Mesenchymal stem cell (in vitro differentiated cells and primary cell): ENCODE results near the gene DSCAML1.
A peak's percentile ranks its signal among the peaks of the same experiment; 100 is the strongest.

ENCODE experiments used
- DNase-seq: peaks from one replicate; pipeline ENCODE4 v3.0.0-alpha.2; 2013
- H2AFZ ChIP-seq: one replicate; pipeline ENCODE4 v1.6.1; 2013; ENCODE audit warnings: low read depth, mild to moderate bottlenecking, control low read depth, inconsistent platforms, low read length, moderate library complexity
- H2AK5ac ChIP-seq: 2 replicates; pipeline ENCODE4 v1.6.1; 2013; ENCODE audit warnings: low read length, moderate library complexity, mild to moderate bottlenecking, inconsistent platforms; ENCODE audit not compliant: severe bottlenecking
- H2BK120ac ChIP-seq: one replicate; pipeline ENCODE4 v1.6.1; 2013; ENCODE audit warnings: low read depth, mild to moderate bottlenecking, inconsistent platforms, low read length, moderate library complexity
- H2BK12ac ChIP-seq, 2 experiments: one replicate each; pipeline ENCODE4 v1.6.1; 2013; ENCODE audit warnings: inconsistent platforms in 2 of 2, low read length in 2 of 2, mild to moderate bottlenecking in 2 of 2, moderate library complexity in 2 of 2, control low read depth in 1 of 2
- H2BK15ac ChIP-seq: one replicate; pipeline ENCODE4 v1.6.1; 2013; ENCODE audit warnings: mild to moderate bottlenecking, low read depth, inconsistent platforms; ENCODE audit not compliant: poor library complexity, severe bottlenecking
- H2BK5ac ChIP-seq: 2 replicates; pipeline ENCODE4 v1.6.1; 2013; ENCODE audit warnings: low read depth, mild to moderate bottlenecking, low read length, control low read depth, inconsistent platforms; ENCODE audit not compliant: poor library complexity, severe bottlenecking
- H3K14ac ChIP-seq, 2 experiments: one replicate each; pipeline ENCODE4 v1.6.1; 2013; ENCODE audit warnings: inconsistent platforms in 2 of 2, low read length in 2 of 2, control low read depth in 1 of 2, mild to moderate bottlenecking in 1 of 2, moderate library complexity in 1 of 2
- H3K18ac ChIP-seq, 2 experiments: one replicate each; pipeline ENCODE4 v1.6.1; 2013; ENCODE audit warnings: inconsistent platforms in 2 of 2, low read length in 2 of 2, control low read depth in 1 of 2, low read depth in 1 of 2, mild to moderate bottlenecking in 1 of 2
- H3K23ac ChIP-seq, 2 experiments: one replicate each; pipeline ENCODE4 v1.6.1; 2013; ENCODE audit warnings: inconsistent platforms in 2 of 2, low read length in 2 of 2, mild to moderate bottlenecking in 2 of 2, moderate library complexity in 2 of 2, control low read depth in 1 of 2
- H3K27ac ChIP-seq: 2 replicates; pipeline ENCODE4 v1.5.1; 2013; ENCODE audit warnings: mild to moderate bottlenecking, moderate library complexity, low read length, control low read depth, inconsistent platforms; ENCODE audit not compliant: poor library complexity, severe bottlenecking
- H3K27me3 ChIP-seq, 2 experiments: 2 replicates each; pipeline versions ENCODE4 v1.6.1 to v1.7.0; 2013; ENCODE audit warnings: low read length in 2 of 2, mild to moderate bottlenecking in 2 of 2, moderate library complexity in 2 of 2, control low read depth in 1 of 2, inconsistent platforms in 1 of 2; ENCODE audit not compliant: control insufficient read depth in 1 of 2, insufficient read depth in 1 of 2
- H3K36me3 ChIP-seq, 2 experiments: 2 replicates each; pipeline versions ENCODE4 v1.6.1 to v1.7.0; 2013; ENCODE audit warnings: low read length in 2 of 2, control low read depth in 1 of 2, inconsistent platforms in 1 of 2, low read depth in 1 of 2, mild to moderate bottlenecking in 1 of 2; ENCODE audit not compliant: insufficient read depth in 2 of 2, control insufficient read depth in 1 of 2
- H3K4ac ChIP-seq, 2 experiments: one replicate each; pipeline ENCODE4 v1.6.1; 2013; ENCODE audit warnings: inconsistent platforms in 2 of 2, low read length in 2 of 2, mild to moderate bottlenecking in 2 of 2, moderate library complexity in 2 of 2, control low read depth in 1 of 2, low read depth in 1 of 2
- H3K4me1 ChIP-seq: 2 replicates; pipeline ENCODE4 v1.6.1; 2013; ENCODE audit warnings: low read depth, low read length, control low read depth; ENCODE audit not compliant: control insufficient read depth, insufficient read depth
- H3K4me2 ChIP-seq: 2 replicates; pipeline ENCODE4 v1.6.1; 2013; ENCODE audit warnings: low read length, mild to moderate bottlenecking, inconsistent platforms; ENCODE audit not compliant: poor library complexity, severe bottlenecking
- H3K4me3 ChIP-seq, 2 experiments: 2 replicates each; pipeline versions ENCODE4 v1.5.1 to v1.7.0; 2013; ENCODE audit warnings: low read length in 2 of 2, mild to moderate bottlenecking in 2 of 2, control low read depth in 1 of 2, low read depth in 1 of 2; ENCODE audit not compliant: insufficient read depth in 1 of 2
- H3K79me1 ChIP-seq: replicated peaks from 2 replicates; pipeline ENCODE4 v1.6.1; 2013; ENCODE audit warnings: mild to moderate bottlenecking, control low read depth, low read length, inconsistent platforms; ENCODE audit not compliant: poor library complexity, severe bottlenecking
- H3K9ac ChIP-seq: 2 replicates; pipeline ENCODE4 v1.7.0; 2013; ENCODE audit warnings: mild to moderate bottlenecking, low read length, moderate library complexity
- H3K9me3 ChIP-seq: 2 replicates; pipeline ENCODE4 v1.7.0; 2013; ENCODE audit warnings: mild to moderate bottlenecking, low read length; ENCODE audit not compliant: control insufficient read depth
- H4K8ac ChIP-seq: one replicate; pipeline ENCODE4 v1.6.1; 2013; ENCODE audit warnings: inconsistent platforms, mild to moderate bottlenecking, low read length, moderate library complexity
- H4K91ac ChIP-seq: one replicate; pipeline ENCODE4 v1.6.1; 2013; ENCODE audit warnings: mild to moderate bottlenecking, low read length, inconsistent platforms
- WGBS: methylation state at CpG from one replicate; pipeline ENCODE4 v1.1.7; 2013; ENCODE audit warnings: mixed read lengths; 5-methylcytosine and 5-hydroxymethylcytosine counted together

DSCAML1 gene

DNA sequence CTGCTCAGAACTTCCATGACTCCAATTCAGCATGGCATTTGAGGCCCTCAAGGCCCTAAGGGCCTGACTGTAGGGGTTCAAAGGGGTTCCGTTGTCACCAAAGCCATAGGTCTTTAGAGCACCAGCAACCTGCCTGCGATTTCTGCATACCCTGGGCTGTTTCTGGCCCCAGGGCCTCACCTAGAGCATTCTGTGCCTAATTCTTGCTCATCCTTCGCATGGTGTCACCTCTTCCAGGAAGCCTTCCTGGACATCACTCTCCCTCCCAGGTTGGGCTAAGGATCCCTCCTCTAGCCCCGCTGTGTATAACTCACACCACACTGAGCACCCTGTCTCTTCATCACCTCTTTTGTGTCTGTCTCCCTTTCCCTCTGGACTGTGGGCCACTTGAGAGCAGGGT lies 275.0 kb downstream of the DSCAML1 start:
- Histone ChIP-seq H3K9ac (no peak overlapping the region), H3K14ac (no peak overlapping the region), H3K4me1 (peaks cover 31% of the 10 kb centered on the region), H3K23ac (no peak overlapping the region), H3K27ac (no peak overlapping the region), H4K91ac (no peak overlapping the region), H2AK5ac (no peak overlapping the region), H3K9me3 (no peaks in the 10 kb centered on the region), H3K27me3 (peaks cover 0 to 4% of the 10 kb centered on the region in 2 experiments), H3K36me3 (peaks cover 0 to 14% of the 10 kb centered on the region in 2 experiments), H2BK120ac (no peak overlapping the region), H3K4me3 (no peak overlapping the region), H2BK5ac (no peak overlapping the region), H3K4ac (no peak overlapping the region), H4K8ac (no peak overlapping the region), H2BK12ac (no peak overlapping the region), H2BK15ac (no peak overlapping the region), H3K4me2 (no peak overlapping the region), H2AFZ (no peak overlapping the region), H3K79me1 (no peaks in the 10 kb centered on the region), H3K18ac (no peak overlapping the region)
- 87% methylated on average over 4 of the region's 4 CpGs for WGBS
- DNase-seq = no peak

DNA sequence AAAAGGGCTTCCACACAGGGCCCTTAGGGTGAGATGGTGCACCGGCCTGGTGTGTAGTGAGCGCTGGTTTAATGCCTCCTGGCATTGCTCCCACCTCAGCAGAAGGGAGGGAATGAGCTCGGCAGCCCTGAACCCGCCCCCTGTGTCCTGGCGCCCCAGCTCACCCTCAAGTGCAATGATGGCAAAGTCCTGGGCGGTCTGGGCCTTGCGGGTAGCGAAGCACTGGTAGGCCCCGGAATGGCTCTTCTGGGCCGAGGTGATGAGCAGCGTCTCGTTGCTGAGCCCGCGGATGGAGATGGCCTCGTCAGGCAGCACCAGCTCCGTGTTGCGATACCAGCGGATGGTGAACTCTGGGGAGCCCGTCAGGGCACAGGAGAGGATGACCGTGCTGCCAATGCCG lies 276.1 kb downstream of the DSCAML1 start:
- WGBS = 94% methylated on average over 21 of the region's 21 CpGs
- Histone ChIP-seq H4K8ac (no peak overlapping the region), H3K9me3 (no peaks in the 10 kb centered on the region), H3K79me1 (no peaks in the 10 kb centered on the region), H3K4me2 (no peak overlapping the region), H3K27me3 (peaks cover 4 to 11% of the 10 kb centered on the region in 2 experiments), H4K91ac (no peak overlapping the region), H2BK12ac (no peak overlapping the region), H3K4me1 (peaks cover 35% of the 10 kb centered on the region), H2BK5ac (no peak overlapping the region), H3K9ac (no peak overlapping the region), H3K27ac (no peak overlapping the region), H2AK5ac (no peak overlapping the region), H3K4ac (no peak overlapping the region), H3K36me3 (peaks cover 0 to 21% of the 10 kb centered on the region in 2 experiments), H2AFZ (no peak overlapping the region), H3K4me3 (no peak overlapping the region), H3K23ac (no peak overlapping the region), H3K14ac (no peak overlapping the region), H2BK120ac (no peak overlapping the region), H2BK15ac (no peak overlapping the region), H3K18ac (no peak overlapping the region)
- no peak for DNase-seq

DNA sequence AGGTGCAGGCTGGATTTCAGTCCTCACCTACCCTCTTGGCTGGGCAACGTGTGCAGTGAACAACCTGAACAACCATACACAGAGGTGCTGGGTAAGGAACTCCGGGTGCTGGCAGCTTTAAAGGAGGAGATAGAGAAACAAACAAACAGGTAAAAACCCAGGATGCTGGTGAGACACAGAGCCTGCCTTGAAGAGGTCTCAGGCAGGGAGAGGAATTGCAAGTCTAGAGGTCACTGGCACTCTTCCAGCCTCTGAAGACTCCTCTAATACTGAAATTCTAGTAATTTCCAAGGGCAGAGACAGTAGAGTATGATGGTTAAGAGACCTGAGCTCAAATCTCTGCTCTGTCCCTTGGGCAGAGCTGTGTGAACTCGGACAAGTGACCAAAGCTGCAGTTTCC lies 276.8 kb downstream of the DSCAML1 start:
- DNase-seq = peak; percentile 2
- Histone ChIP-seq H3K4me3 (no peak overlapping the region), H3K9ac (no peak overlapping the region), H3K9me3 (no peaks in the 10 kb centered on the region), H3K27me3 (peaks cover 4 to 11% of the 10 kb centered on the region in 2 experiments), H3K4me1 (peaks cover 37% of the 10 kb centered on the region), H3K4ac (no peak overlapping the region), H2AK5ac (peak overlapping the region; percentile 82), H2BK15ac (no peak overlapping the region), H4K8ac (no peak overlapping the region), H3K14ac (no peak overlapping the region), H3K79me1 (no peaks in the 10 kb centered on the region), H2BK5ac (no peak overlapping the region), H2BK120ac (no peak overlapping the region), H3K23ac (no peak overlapping the region), H3K18ac (no peak overlapping the region), H2BK12ac (no peak overlapping the region), H3K36me3 (peaks cover 0 to 25% of the 10 kb centered on the region in 2 experiments), H4K91ac (no peak overlapping the region), H2AFZ (no peak overlapping the region), H3K27ac (peak overlapping the region; percentile 64), H3K4me2 (no peak overlapping the region)
- 69% methylated on average over 2 of the region's 3 CpGs for WGBS

DNA sequence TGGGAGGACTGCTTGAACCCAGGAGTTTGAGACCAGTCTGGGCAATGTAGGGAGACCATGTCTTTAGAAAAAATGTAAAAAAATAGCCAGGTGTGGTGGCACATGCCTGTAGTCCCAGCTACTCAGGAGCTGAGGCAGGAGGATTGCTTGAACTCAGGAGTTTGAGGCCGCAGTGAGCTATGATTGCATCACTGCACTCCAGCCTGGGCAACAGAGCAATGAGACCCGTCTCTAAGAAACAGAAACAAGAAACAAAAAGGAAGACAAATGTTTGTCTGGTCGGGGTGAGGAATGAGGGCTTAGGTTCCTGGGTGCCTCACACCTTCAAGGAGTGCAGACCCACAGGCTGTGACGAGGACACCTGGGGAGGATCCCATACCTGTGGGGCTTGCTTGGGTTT lies 277.4 kb downstream of the DSCAML1 start:
- H3K4ac ChIP-seq = no peak overlapping the region
- H3K9me3 ChIP-seq = no peaks in the 10 kb centered on the region
- no peak for DNase-seq
- no peak overlapping the region for H2AFZ ChIP-seq
- no peak overlapping the region for H2BK12ac ChIP-seq
- H2BK15ac ChIP-seq = no peak overlapping the region
- H3K4me3 ChIP-seq = no peak overlapping the region
- no peaks in the 10 kb centered on the region for H3K79me1 ChIP-seq
- no peak overlapping the region for H4K8ac ChIP-seq
- H2BK120ac ChIP-seq = no peak overlapping the region
- H3K9ac ChIP-seq = no peak overlapping the region
- H3K18ac ChIP-seq = no peak overlapping the region
- peak overlapping the region; percentile 64 for H3K27ac ChIP-seq
- no peak overlapping the region for H3K23ac ChIP-seq
- peak overlapping the region; percentile 11 for H3K4me2 ChIP-seq
- no peak overlapping the region for H4K91ac ChIP-seq
- H2BK5ac ChIP-seq = peak overlapping the region; percentile 11
- H3K27me3 ChIP-seq = peaks cover 4 to 11% of the 10 kb centered on the region in 2 experiments
- peaks cover 39% of the 10 kb centered on the region for H3K4me1 ChIP-seq
- peak overlapping the region; percentile 82 for H2AK5ac ChIP-seq
- no peak overlapping the region for H3K14ac ChIP-seq
- peaks cover 0 to 24% of the 10 kb centered on the region in 2 experiments for H3K36me3 ChIP-seq
- WGBS = 76% methylated on average over 4 of the region's 4 CpGs
